Measurements from ENCODE around the gene NACC2.

The NACC2 gene

DNA sequence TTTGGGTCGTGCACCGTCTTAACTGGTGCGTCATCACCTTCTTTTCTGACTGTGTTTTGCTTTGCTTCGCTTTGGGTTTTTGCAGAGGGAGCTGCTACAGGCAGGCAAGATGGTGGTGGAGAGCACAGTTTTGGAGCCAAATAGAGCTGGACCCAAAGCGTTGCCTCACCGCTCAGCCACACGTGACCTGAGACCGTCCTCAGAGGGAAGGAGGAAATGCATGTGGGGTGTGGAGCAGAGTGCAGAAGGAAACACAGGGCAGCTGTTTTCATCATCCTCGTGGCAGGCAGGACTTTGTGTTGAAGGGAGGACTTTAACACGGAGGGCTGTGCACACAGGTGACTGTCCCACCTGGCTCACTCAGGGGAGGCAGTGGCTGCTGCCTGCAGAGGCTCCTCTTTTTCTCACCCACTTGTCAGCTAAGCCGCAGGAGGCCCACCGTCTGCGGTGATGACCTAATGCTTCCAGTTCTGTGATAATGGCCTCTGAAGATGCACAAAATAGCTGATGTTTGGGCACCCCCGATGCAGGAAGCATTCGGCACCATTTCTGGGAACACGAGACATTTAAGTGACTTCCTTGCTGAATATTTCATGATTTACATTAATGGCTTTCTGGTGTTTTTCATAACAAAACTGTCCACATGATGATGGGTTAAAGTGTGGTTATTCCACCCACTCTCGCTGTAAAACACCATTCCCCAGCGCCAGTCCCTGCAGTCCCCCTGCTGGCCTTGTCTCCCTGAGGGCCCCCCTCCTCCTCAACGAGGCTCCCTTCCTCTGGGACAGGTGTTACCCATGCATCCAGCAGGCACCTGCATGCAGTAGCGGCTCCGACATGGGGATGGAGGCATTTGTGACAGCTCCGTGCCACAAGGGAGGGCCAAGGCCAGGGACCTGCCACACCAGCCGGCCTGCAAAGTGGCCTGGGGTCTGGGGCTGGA is 121.5 kb downstream of the NACC2 start:
- TF ChIP-seq, protein P1, sequence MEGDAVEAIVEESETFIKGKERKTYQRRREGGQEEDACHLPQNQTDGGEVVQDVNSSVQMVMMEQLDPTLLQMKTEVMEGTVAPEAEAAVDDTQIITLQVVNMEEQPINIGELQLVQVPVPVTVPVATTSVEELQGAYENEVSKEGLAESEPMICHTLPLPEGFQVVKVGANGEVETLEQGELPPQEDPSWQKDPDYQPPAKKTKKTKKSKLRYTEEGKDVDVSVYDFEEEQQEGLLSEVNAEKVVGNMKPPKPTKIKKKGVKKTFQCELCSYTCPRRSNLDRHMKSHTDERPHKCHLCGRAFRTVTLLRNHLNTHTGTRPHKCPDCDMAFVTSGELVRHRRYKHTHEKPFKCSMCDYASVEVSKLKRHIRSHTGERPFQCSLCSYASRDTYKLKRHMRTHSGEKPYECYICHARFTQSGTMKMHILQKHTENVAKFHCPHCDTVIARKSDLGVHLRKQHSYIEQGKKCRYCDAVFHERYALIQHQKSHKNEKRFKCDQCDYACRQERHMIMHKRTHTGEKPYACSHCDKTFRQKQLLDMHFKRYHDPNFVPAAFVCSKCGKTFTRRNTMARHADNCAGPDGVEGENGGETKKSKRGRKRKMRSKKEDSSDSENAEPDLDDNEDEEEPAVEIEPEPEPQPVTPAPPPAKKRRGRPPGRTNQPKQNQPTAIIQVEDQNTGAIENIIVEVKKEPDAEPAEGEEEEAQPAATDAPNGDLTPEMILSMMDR (IDR thresholded peaks at IDR 0.05; ENCODE audit: insufficient read depth, low read length, missing control alignments), result no peak
- no peak overlapping the region for H3K4me3 ChIP-seq (ENCODE audit: low read depth, low read length)
- ChIA-PET CTCF (interaction anchor here (0.8 to 1.8 kb wide), 4 partner anchors 10 to 149 kb away, joined by 3 to 11 read pairs (median 4); no protein-coding TSS in a partner anchor), POLR2A (no interaction called here)
- no peak for DNase-seq (ENCODE audit: low read depth, low spot score)

DNA sequence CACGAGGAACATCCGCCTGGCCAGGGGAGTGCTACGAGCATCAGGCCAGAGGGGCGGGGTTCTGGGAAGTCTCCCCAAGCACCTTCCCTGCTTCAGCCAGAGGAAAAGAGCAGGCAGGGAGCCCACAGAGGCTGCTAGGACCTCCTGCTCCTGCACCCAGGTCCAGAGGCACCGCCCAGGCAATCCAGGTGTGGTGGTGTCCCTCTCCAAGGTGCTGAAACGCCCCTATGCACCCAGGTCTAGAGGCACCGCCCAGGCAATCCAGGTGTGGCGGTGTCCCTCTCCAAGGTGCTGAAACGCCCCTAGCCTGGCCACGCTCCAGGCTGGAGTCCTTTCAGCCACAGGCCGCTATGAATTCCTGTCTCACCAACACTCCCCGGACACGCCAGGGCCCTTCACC is 123.2 kb downstream of the NACC2 start:
- no peak overlapping the region for H3K4me3 ChIP-seq (ENCODE audit: low read depth, low read length)
- CTCF ChIA-PET, result interaction anchor here (1.1 to 6.8 kb wide), 2 partner anchors 150 to 429 kb away, joined by 3 to 195 read pairs; no protein-coding TSS in a partner anchor
- no peak for DNase-seq (ENCODE audit: low read depth, low spot score)
- TF ChIP-seq, protein P1 (IDR thresholded peaks at IDR 0.05; ENCODE audit: insufficient read depth, low read length, missing control alignments), result no peak
- POLR2A ChIA-PET, result no interaction called here

GRCh38 chr9:135971111-135971766 is 123.8 kb downstream of the NACC2 start:
- CTCF ChIA-PET, result interaction anchor here (1.1 to 6.8 kb wide), 4 partner anchors 8 to 429 kb away, joined by 3 to 195 read pairs (median 22); no protein-coding TSS in a partner anchor

GRCh38 chr9:135970128-135970815 is 124.8 kb downstream of the NACC2 start:
- DNase-seq (ENCODE audit: low read depth, low spot score), result no peak
- TF ChIP-seq, protein P1 (IDR thresholded peaks at IDR 0.05; ENCODE audit: insufficient read depth, low read length, missing control alignments), result no peak
- H3K4me3 ChIP-seq (ENCODE audit: low read depth, low read length), result no peak overlapping the region
- ChIA-PET CTCF (interaction anchor here (1.2 to 6.8 kb wide), 11 partner anchors 9 to 366 kb away, joined by 3 to 195 read pairs (median 23); partner anchors contain the start of genes TMEM250 and UBAC1), POLR2A (no interaction called here)

More at GRCh38 chr9:135971111-135971766, 123.8 kb downstream of the NACC2 start:
- TF ChIP-seq, protein P1 (IDR thresholded peaks at IDR 0.05; ENCODE audit: insufficient read depth, low read length, missing control alignments), result no peak
- H3K4me3 ChIP-seq (ENCODE audit: low read depth, low read length), result no peak overlapping the region
- peak; percentile 37 for DNase-seq (ENCODE audit: low read depth, low spot score)
- POLR2A ChIA-PET, result no interaction called here

GRCh38 chr9:135969064-135969683 is 125.9 kb downstream of the NACC2 start:
- ChIA-PET POLR2A (no interaction called here), CTCF (interaction anchor here (0.8 to 6.8 kb wide), 19 partner anchors 9 to 365 kb away, joined by 3 to 195 read pairs (median 8); partner anchors contain the start of genes NACC2, TMEM250 and UBAC1)
- TF ChIP-seq, protein P1 (IDR thresholded peaks at IDR 0.05; ENCODE audit: insufficient read depth, low read length, missing control alignments), result no peak
- no peak overlapping the region for H3K4me3 ChIP-seq (ENCODE audit: low read depth, low read length)
- DNase-seq (ENCODE audit: low read depth, low spot score), result no peak
